HG03571 (cell line): ENCODE measurements around the gene OBP2A.

ENCODE experiments used
- ATAC-seq: cut with Tn5 transposase; IDR thresholded peaks from one replicate; pipeline ENCODE4 v1.9.1; 2021; ENCODE audit not compliant: unreplicated experiment

Gene OBP2A

DNA sequence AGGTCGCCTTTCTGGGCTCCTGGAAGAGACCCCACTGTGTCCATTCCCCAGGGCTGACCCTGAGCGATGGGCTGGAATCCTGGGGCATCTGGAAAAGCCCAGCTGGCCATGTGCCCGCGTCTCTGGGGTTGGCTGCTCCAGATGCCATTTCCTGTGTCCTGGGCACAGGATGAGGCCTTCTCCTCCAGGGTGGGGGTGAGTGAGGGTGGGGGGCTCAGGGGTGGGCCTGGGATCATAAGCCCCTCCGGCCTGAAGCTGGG is 46.3 kb downstream of the OBP2A start:
- ATAC-seq = no peak

DNA sequence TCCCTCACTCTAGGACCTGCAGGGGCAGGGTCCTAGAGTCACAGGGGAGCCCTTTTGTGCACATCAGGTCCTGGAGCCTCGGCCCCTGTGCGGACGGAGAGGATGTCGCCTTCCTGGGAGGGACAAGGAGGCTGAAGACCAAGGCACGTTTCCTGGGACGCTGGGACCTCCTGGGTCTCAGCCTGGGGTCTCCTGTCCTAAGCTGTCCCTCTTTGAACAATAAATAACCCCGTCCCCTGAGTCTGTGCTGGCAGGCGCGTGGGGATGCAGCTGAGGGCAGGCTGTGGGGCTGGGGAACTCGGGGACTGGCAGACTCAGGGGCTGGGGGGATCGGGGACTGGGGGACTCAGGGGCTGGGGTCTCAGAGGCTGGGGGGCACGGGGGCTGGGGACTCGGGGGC is 46.7 kb downstream of the OBP2A start:
- no peak for ATAC-seq

DNA sequence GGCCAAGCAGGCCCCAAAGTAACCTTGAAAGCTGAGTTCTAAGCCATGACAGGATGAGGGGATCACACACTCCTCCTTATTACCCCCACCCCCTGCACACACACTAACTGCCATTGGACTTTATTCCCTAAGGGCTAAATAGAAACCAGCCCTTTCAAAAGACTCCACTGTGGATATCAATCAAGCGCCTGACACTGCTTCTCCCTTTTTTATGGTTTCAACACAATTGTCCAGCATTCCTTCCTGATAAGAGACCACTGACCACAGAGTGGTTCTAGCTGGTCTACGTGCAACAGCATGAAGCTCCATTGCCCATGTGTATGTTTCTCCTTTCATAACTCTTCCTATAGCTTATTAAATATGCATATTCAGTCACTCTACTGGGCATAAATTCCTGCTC is 50.3 kb downstream of the OBP2A start:
- ATAC-seq = no peak
